Muscle of leg (tissue), 11 donors: ENCODE results near the gene SH3BP1. TPM values are rescaled to one million over a fixed set of nuclear protein-coding genes. Genes with fewer than 3 reads are reported as not detected.
A peak's percentile ranks its signal among the peaks of the same experiment; 100 is the strongest.

Experiments used
- DNase-seq: peaks from one replicate; pipeline ENCODE4 v3.0.0; 2013
- H3K27ac ChIP-seq: one replicate; pipeline ENCODE4 v1.5.1; 2013; ENCODE audit warnings: mild to moderate bottlenecking, low read length, control low read depth
- H3K27me3 ChIP-seq: one replicate; pipeline ENCODE4 v1.6.1; 2013; ENCODE audit warnings: low read length; ENCODE audit not compliant: control insufficient read depth, insufficient read depth
- H3K36me3 ChIP-seq: one replicate; pipeline ENCODE4 v1.6.1; 2013; ENCODE audit warnings: low read length; ENCODE audit not compliant: control insufficient read depth, insufficient read depth
- H3K4me1 ChIP-seq: one replicate; pipeline ENCODE4 v1.6.1; 2013; ENCODE audit warnings: low read length; ENCODE audit not compliant: control insufficient read depth, insufficient read depth
- H3K4me3 ChIP-seq: one replicate; pipeline ENCODE4 v1.5.1; 2013; ENCODE audit warnings: low read length, control low read depth
- H3K9me3 ChIP-seq: replicated peaks from 2 replicates; pipeline ENCODE4 v1.6.1; 2013; ENCODE audit warnings: low read depth, low read length; ENCODE audit not compliant: control insufficient read depth
- WGBS: methylation state at CpG from one replicate; pipeline ENCODE4 v1.1.5; 2013; ENCODE audit warnings: missing lambda C conversion rate; ENCODE audit not compliant: insufficient coverage; 5-methylcytosine and 5-hydroxymethylcytosine counted together
- polyA plus RNA-seq, 8 donors: library from polyadenylated mRNA; unstranded; fragments of 120-200 nt; gene quantifications; one replicate each; pipeline versions ENCODE4 v1.2.1 to v1.2.3, GENCODE V29; 2013; ENCODE audit warnings: inconsistent platforms in 1 of 8, low replicate concordance in 1 of 8; ENCODE audit not compliant: insufficient read length in 8 of 8, insufficient read depth in 1 of 8
- total RNA-seq: library from RNA; stranded (reverse); fragments of 120-200 nt; gene quantifications from one replicate; pipeline ENCODE4 v1.2.4, GENCODE V29; 2013

The SH3BP1 gene
- total and polyA plus RNA-seq, 9 donors, result 5.2 to 13.7 (median 8.8) TPM

DNA sequence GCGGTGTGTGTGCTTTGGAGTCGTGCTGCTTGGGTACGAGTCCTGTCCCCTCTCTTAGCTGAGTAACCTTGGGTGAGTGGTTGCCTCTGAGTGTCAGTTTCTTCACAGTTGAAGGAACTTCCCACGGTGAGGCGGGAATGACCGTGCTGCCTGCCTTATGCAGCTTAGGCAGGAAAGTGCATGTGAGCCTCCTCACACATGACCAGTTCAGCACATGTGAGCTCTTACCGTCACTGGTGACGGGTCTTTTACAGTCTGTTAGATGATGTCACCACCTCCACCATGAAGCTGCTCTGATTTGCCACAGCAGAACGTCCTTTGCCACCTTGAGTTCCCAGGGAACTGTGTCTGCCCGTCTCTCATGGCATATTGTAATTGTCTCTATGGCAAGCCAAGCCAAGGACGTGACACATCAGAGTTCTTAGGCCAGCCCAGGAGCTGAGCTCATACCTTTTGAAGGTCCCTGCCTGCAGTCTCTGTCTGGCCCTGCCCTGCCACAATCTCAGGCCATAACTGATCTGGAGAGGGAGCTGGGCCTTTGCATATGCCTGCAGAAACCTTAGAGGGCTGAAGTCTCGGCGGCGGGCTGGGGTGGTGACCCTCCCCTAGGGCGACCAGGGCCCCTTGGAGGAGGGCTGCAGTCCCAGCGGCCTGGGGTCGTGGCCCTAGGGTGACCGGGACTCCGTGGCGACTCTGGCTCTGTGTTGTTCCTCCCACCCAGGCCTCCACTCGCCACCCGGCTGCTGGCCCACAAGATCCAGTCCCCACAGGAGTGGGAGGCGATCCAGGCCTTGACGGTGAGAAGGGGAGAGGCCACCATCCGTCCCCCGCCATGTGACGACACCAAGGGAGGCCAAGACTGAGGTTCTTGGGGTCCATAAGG, 23.0 kb upstream of the SH3BP1 start:
- no peaks in the 10 kb centered on the region for H3K9me3 ChIP-seq
- DNase-seq, result peak; percentile 14
- WGBS, result 84% methylated on average over 20 of the region's 27 CpGs
- no peak overlapping the region for H3K4me3 ChIP-seq
- H3K27me3 ChIP-seq, result no peaks in the 10 kb centered on the region
- peaks cover 56% of the 10 kb centered on the region for H3K36me3 ChIP-seq
- no peak overlapping the region for H3K27ac ChIP-seq
- H3K4me1 ChIP-seq, result peaks cover 15% of the 10 kb centered on the region

DNA sequence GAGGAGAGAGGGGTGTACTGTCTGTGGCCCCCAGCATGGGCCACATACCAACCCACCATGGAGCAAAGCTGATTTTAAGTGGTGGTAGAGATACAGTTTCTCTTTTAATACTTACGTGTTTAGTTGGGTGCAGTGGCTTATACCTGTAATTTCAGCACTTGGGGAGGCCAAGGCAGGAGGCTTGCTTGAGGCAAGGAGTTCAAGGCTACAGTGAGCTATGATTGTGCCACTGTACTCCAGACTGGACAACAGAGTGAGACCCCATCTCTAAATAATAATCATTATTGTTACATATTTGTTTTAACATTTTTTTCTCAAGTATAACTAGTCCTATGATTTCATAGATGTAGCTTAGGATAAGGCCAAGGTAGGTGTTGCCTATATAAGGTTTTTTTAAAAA, 22.0 kb upstream of the SH3BP1 start:
- Histone ChIP-seq H3K27ac (no peak overlapping the region), H3K4me3 (no peak overlapping the region), H3K9me3 (no peaks in the 10 kb centered on the region), H3K27me3 (no peaks in the 10 kb centered on the region), H3K36me3 (peaks cover 63% of the 10 kb centered on the region), H3K4me1 (peaks cover 13% of the 10 kb centered on the region)
- DNase-seq, result no peak
- no CpG with 5 or more reads among the region's 1 CpG for WGBS

DNA sequence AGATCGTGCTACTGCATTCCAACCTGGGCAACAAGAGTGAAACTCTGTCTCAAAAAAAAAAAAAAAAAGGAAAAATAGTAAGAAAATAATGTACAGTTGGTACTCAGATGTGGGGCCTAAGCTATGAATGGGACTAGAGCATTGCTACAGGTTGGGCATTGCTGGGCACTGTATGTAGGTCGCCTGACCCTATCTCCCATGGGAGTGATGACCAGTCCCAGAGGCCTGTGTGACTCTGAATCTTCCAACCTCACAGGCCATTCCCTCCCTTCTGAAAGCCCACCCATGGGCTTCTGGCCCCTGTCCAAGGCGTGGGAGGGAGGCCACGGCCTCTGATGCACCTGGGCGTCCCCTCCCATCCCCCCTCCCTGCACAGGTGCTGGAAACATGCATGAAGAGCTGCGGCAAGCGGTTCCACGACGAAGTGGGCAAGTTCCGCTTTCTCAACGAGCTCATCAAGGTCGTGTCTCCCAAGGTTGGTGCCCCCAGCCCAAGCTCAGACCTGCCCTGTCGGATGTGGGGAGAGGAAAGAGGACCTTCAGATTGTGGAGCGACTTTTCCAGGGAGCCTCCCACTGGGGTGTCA, 21.3 kb upstream of the SH3BP1 start:
- Histone ChIP-seq H3K9me3 (no peaks in the 10 kb centered on the region), H3K36me3 (peaks cover 66% of the 10 kb centered on the region), H3K27me3 (no peaks in the 10 kb centered on the region), H3K4me1 (peaks cover 10% of the 10 kb centered on the region), H3K27ac (no peak overlapping the region), H3K4me3 (no peak overlapping the region)
- WGBS, result 78% methylated on average over 1 of the region's 14 CpGs
- DNase-seq, result no peak

DNA sequence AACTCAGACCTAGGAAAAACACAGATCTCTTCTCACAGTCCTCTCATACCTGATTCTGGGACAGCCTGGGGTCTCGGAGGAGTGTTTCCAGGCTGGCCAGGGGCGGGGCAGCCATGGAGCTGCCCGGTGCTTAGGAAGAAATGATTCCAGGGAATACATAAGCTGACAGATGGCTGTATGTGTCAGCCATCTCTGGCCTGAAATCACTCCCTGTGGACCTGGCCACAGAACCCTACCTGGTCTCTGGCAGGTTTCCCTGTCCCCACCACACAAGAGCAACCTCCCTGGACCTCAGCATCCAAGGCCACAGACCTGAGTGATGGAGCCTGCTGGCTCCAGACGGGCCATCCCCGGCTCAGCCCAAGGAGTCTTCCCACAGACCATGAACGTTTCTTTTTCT, 20.8 kb upstream of the SH3BP1 start:
- Histone ChIP-seq H3K27ac (no peak overlapping the region), H3K4me3 (no peak overlapping the region), H3K4me1 (peaks cover 12% of the 10 kb centered on the region), H3K9me3 (no peaks in the 10 kb centered on the region), H3K27me3 (no peaks in the 10 kb centered on the region), H3K36me3 (peaks cover 69% of the 10 kb centered on the region)
- DNase-seq, result no peak
- WGBS, result 83% methylated on average over 2 of the region's 6 CpGs

DNA sequence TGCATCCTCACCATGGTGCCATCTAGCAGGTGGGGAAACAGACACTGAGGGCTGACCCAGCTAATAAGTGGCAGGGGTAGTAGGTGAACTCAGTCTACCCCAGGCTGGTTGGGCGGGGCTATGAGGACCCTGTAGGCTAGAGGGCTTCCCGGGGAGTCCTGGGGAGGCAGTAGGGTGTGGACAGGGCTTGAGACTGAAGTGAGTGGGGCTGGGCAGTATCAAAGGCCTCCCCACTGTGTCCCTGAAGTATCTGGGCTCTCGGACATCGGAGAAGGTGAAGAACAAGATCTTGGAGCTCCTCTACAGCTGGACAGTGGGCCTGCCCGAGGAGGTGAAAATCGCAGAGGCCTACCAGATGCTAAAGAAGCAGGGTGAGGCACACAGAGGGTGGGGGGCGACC, 19.5 kb upstream of the SH3BP1 start:
- peaks cover 19% of the 10 kb centered on the region for H3K4me1 ChIP-seq
- H3K9me3 ChIP-seq, result no peaks in the 10 kb centered on the region
- DNase-seq, result no peak
- WGBS, result 94% methylated on average over 6 of the region's 7 CpGs
- no peak overlapping the region for H3K4me3 ChIP-seq
- no peaks in the 10 kb centered on the region for H3K27me3 ChIP-seq
- no peak overlapping the region for H3K27ac ChIP-seq
- H3K36me3 ChIP-seq, result peaks cover 66% of the 10 kb centered on the region

DNA sequence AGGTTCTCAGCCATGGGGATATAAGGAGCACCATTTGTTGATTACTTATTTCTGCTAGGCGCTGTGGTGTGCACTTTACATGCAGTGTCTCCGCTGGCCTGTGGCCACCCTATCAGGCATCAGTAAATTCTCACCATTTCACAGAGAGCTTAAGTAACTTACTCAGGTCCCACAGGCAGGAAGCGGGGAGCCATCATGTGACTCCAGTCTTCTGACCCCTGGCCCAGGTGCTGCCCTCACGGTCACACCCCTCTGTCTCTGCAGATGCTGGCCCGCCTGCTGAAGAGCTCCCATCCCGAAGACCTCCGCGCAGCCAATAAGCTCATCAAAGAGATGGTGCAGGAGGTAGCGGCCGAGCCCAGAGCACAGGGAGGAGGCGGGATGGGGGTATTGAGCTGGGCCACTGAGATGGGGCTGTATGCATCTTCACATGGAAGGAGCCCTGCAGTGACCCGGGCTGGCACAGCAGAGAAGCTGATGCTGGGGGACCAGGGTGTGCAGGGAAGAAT, 18.1 kb upstream of the SH3BP1 start:
- Histone ChIP-seq H3K36me3 (peaks cover 74% of the 10 kb centered on the region), H3K4me3 (no peak overlapping the region), H3K9me3 (no peaks in the 10 kb centered on the region), H3K4me1 (peaks cover 32% of the 10 kb centered on the region), H3K27ac (no peak overlapping the region), H3K27me3 (no peaks in the 10 kb centered on the region)
- DNase-seq, result no peak
- 85% methylated on average over 9 of the region's 12 CpGs for WGBS

DNA sequence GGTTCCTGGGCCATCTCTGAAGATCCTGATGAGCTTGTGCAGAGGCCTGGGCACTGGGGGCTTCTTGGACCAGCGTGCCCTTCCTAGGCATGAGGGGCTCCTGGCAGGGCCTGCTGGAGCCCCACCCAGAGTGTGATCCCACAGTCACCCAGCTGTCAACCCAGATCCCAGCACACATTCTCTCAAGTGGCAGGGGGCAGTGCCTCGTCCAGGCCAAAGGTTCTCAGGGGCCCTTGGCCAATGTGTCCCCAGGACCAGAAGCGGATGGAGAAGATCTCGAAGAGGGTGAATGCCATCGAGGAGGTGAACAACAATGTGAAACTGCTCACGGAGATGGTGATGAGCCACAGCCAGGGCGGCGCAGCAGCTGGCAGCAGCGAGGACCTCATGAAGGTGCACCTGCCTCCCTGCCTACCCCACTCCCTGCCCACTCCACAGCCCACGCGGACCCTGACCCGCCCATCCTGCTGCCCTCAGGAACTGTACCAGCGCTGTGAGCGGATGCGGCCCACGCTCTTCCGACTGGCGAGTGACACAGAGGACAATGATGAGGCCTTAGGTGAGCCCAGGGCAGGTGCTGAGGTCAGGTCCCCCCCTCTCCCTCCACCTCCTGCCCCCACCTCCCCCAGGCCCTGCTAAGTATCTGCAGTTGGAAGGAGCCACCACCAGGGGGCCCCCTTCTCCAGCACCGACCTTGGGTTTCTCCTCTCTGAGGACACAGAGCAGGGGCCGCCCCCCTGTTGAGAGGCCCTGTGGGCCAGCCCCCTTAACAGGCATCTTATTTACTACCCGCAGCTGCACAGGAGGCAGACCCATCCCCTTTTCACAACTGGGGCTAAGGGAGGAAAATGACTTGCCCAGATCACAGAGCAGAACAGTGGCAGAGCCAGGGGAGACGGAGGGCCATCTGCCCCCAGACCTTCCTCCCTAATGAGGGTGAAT, 16.1 kb upstream of the SH3BP1 start:
- no peak overlapping the region for H3K4me3 ChIP-seq
- H3K27ac ChIP-seq, result peak overlapping the region; percentile 51

DNA sequence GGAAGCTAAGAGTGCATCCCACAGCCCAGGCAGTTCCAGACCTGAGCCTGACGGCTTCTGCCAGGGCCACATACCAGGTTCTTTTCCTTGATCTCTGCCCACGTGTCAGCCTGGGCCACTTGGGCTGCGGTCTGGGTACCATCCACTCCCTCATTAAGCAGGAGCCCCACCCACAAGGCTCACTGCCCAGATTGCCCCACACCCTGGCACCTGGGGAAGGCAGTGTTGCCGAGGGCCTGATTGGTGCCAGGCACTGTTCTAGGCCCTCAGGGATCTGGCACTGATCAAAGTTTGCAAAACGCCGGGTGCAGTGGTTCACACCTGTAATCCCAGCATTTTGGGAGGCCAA, 15.5 kb upstream of the SH3BP1 start:
- Histone ChIP-seq H3K27ac (peak overlapping the region; percentile 51), H3K4me3 (no peak overlapping the region), H3K4me1 (peaks cover 49% of the 10 kb centered on the region), H3K27me3 (no peaks in the 10 kb centered on the region), H3K9me3 (no peaks in the 10 kb centered on the region), H3K36me3 (peaks cover 74% of the 10 kb centered on the region)
- DNase-seq, result peak; percentile 25
- WGBS, result 48% methylated on average over 4 of the region's 6 CpGs

More for the DNA sequence above, 16.1 kb upstream of the SH3BP1 start:
- Histone ChIP-seq H3K36me3 (peaks cover 75% of the 10 kb centered on the region), H3K4me1 (peaks cover 49% of the 10 kb centered on the region), H3K27me3 (no peaks in the 10 kb centered on the region), H3K9me3 (no peaks in the 10 kb centered on the region)
- DNase-seq, result peak; percentile 79
- WGBS, result 77% methylated on average over 12 of the region's 22 CpGs

DNA sequence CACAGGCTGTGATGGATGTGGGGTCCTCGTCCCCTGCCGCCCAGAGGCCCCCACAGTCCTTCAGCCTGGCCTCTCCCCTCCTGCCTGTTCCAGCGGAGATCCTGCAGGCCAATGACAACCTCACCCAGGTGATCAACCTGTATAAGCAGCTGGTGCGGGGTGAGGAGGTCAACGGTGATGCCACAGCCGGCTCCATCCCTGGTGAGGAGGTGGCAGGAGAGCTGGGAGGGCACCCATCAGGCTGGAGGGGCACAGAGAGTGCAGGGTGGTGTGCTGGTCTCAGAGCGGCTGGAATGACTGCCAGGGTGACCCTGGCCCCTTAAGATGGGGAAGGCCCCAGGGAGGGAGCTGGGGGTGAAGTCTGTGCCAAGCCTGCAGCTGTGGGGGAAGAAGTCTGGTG, 14.6 kb upstream of the SH3BP1 start:
- Histone ChIP-seq H3K27ac (peak overlapping the region; percentile 20), H3K36me3 (peaks cover 81% of the 10 kb centered on the region), H3K4me3 (no peak overlapping the region), H3K9me3 (no peaks in the 10 kb centered on the region), H3K27me3 (no peaks in the 10 kb centered on the region), H3K4me1 (peaks cover 49% of the 10 kb centered on the region)
- WGBS, result 81% methylated on average over 6 of the region's 7 CpGs
- DNase-seq, result peak; percentile 23

DNA sequence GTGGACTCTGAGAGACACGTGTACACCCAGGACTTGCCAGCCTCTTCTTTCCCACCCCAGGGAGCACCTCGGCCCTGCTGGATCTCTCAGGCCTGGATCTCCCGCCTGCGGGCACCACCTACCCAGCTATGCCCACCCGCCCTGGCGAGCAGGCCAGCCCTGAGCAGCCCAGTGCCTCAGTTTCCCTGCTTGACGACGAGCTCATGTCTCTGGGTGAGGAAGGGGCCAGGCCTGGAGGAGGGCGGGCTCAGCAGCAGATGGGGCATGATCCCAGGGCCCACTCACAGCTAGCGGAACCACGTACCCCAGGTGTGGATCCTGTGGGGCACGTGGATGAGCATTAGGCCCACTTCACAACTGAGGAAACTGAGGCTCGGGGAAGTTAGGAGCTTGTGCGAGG, 13.7 kb upstream of the SH3BP1 start:
- Histone ChIP-seq H3K27ac (peak overlapping the region; percentile 53), H3K4me1 (peaks cover 49% of the 10 kb centered on the region), H3K4me3 (no peak overlapping the region), H3K36me3 (peaks cover 77% of the 10 kb centered on the region), H3K27me3 (no peaks in the 10 kb centered on the region), H3K9me3 (no peaks in the 10 kb centered on the region)
- DNase-seq, result peak; percentile 15
- 79% methylated on average over 14 of the region's 14 CpGs for WGBS
